IMR-90 (cell line): ENCODE results near the gene RFX2. TPM values are rescaled to one million over a fixed set of nuclear protein-coding genes. Genes with fewer than 3 reads are reported as not detected.

Experiments used
- ATAC-seq: fragments of 200-7000 bp; cut with Tn5 transposase; 2 replicates; pipeline ENCODE4 v1.9.1; 2020; ENCODE audit warnings: low read depth, mild to moderate bottlenecking, moderate library complexity
- BruUV-seq: library from RNA; stranded (reverse); fragments of 400-500 nt; replicated peaks from 2 replicates; lab custom pipeline; 2021; lab: Mats Ljungman, UMichigan
- CTCF ChIA-PET: fragments of 300-600 bp; formaldehyde crosslinking; extraction: SDS; loops from one replicate; lab custom pipeline; 2021; ENCODE audit warnings: antibody characterized with exemption; lab: Yijun Ruan, JAX
- POLR2A ChIA-PET: fragments of 300-600 bp; sonication (Branson Sonifier 250); formaldehyde crosslinking; loops from one replicate; lab custom pipeline; 2022; ENCODE audit warnings: antibody characterized with exemption; ENCODE audit not compliant: unreplicated experiment; lab: Charles Lee
- DNase-seq: peaks from one replicate; pipeline ENCODE4 v3.0.0; 2013
- H2AFZ ChIP-seq: replicated peaks from 2 replicates; pipeline ENCODE3; 2013; ENCODE audit warnings: low read length, mild to moderate bottlenecking; ENCODE audit not compliant: poor library complexity
- H2AK5ac ChIP-seq: 2 replicates; pipeline ENCODE4 v1.6.1; 2013; ENCODE audit warnings: low read depth, low read length, inconsistent platforms
- H2AK9ac ChIP-seq: replicated peaks from 2 replicates; pipeline ENCODE3; 2013; ENCODE audit warnings: mild to moderate bottlenecking, low read depth, low read length, moderate library complexity; ENCODE audit not compliant: poor library complexity
- H2BK120ac ChIP-seq: 2 replicates; pipeline ENCODE4 v1.6.1; 2013; ENCODE audit warnings: low read depth, low read length, inconsistent platforms
- H2BK15ac ChIP-seq: 3 replicates; pipeline ENCODE4 v1.6.1; 2013; ENCODE audit warnings: low read depth, low read length, inconsistent platforms
- H2BK20ac ChIP-seq: 2 replicates; pipeline ENCODE4 v1.6.1; 2013; ENCODE audit warnings: low read depth, mild to moderate bottlenecking, inconsistent platforms, low read length, moderate library complexity
- H2BK5ac ChIP-seq: 2 replicates; pipeline ENCODE4 v1.6.1; 2013; ENCODE audit warnings: mild to moderate bottlenecking, low read depth, low read length, inconsistent platforms; ENCODE audit not compliant: poor library complexity, severe bottlenecking
- H3K14ac ChIP-seq: replicated peaks from 2 replicates; pipeline ENCODE4 v1.6.1; 2013; ENCODE audit warnings: low read depth, low read length, inconsistent platforms
- H3K18ac ChIP-seq: 2 replicates; pipeline ENCODE4 v1.6.1; 2013; ENCODE audit warnings: low read depth, low read length, control low read depth
- H3K23ac ChIP-seq: 2 replicates; pipeline ENCODE4 v1.6.1; 2013; ENCODE audit warnings: low read depth, low read length, inconsistent platforms
- H3K27ac ChIP-seq: 2 replicates; pipeline ENCODE4 v1.5.1; 2013; ENCODE audit warnings: mild to moderate bottlenecking, control low read depth, low read length; ENCODE audit not compliant: insufficient read depth
- H3K27me3 ChIP-seq: 2 replicates; pipeline ENCODE4 v1.6.1; 2013; ENCODE audit warnings: low read length; ENCODE audit not compliant: control insufficient read depth, insufficient read depth
- H3K36me3 ChIP-seq: 2 replicates; pipeline ENCODE4 v1.6.1; 2013; ENCODE audit warnings: low read length, mixed read lengths; ENCODE audit not compliant: control insufficient read depth, insufficient read depth
- H3K4ac ChIP-seq: 2 replicates; pipeline ENCODE4 v1.6.1; 2013; ENCODE audit warnings: low read depth, low read length, inconsistent platforms
- H3K4me1 ChIP-seq: 2 replicates; pipeline ENCODE4 v1.6.1; 2013; ENCODE audit warnings: low read length, mixed read lengths; ENCODE audit not compliant: control insufficient read depth, insufficient read depth
- H3K4me2 ChIP-seq: 2 replicates; pipeline ENCODE4 v1.6.1; 2013; ENCODE audit warnings: low read depth, mild to moderate bottlenecking, control low read depth, low read length, moderate library complexity
- H3K4me3 ChIP-seq: 2 replicates; pipeline ENCODE4 v1.5.1; 2013; ENCODE audit warnings: low read depth, mild to moderate bottlenecking, control low read depth, low read length, moderate library complexity; ENCODE audit not compliant: insufficient read depth
- H3K56ac ChIP-seq: 2 replicates; pipeline ENCODE4 v1.6.1; 2013; ENCODE audit warnings: low read length, inconsistent platforms; ENCODE audit not compliant: insufficient read depth; ENCODE audit errors: extremely low read depth
- H3K79me1 ChIP-seq, 2 experiments: 2 replicates each; pipeline ENCODE4 v1.6.1; 2013; ENCODE audit warnings: low read length in 2 of 2, inconsistent platforms in 1 of 2, low read depth in 1 of 2
- H3K9ac ChIP-seq: 2 replicates; pipeline ENCODE4 v1.6.1; 2013; ENCODE audit warnings: low read depth, low read length, control low read depth
- H3K9me1 ChIP-seq: 2 replicates; pipeline ENCODE4 v1.6.1; 2013; ENCODE audit warnings: low read length, inconsistent platforms; ENCODE audit not compliant: insufficient read depth
- H3K9me3 ChIP-seq: 2 replicates; pipeline ENCODE4 v1.6.1; 2013; ENCODE audit warnings: low read length; ENCODE audit not compliant: control insufficient read depth, insufficient read depth
- H4K20me1 ChIP-seq: 2 replicates; pipeline ENCODE4 v1.6.1; 2013; ENCODE audit warnings: low read length, inconsistent platforms; ENCODE audit not compliant: insufficient read depth
- H4K5ac ChIP-seq: 2 replicates; pipeline ENCODE4 v1.6.1; 2013; ENCODE audit warnings: mild to moderate bottlenecking, low read depth, low read length, control low read depth
- H4K8ac ChIP-seq, 2 experiments: 2 replicates each; pipeline ENCODE4 v1.6.1; 2013; ENCODE audit warnings: low read depth in 2 of 2, low read length in 2 of 2, control low read depth in 1 of 2, inconsistent platforms in 1 of 2
- H4K91ac ChIP-seq: 2 replicates; pipeline ENCODE4 v1.6.1; 2013; ENCODE audit warnings: low read depth, low read length, inconsistent platforms; ENCODE audit not compliant: insufficient read depth
- BHLHE40 ChIP-seq: fragments of 150-350 bp; IDR thresholded peaks from 2 replicates; pipeline ENCODE4 v1.6.1; 2016; ENCODE audit warnings: mild to moderate bottlenecking, low read depth, low read length
- CEBPB ChIP-seq: IDR thresholded peaks from 2 replicates; pipeline ENCODE4 v1.6.1; 2012; ENCODE audit warnings: low read depth, low read length, improper control_type of control experiment
- CHD1 ChIP-seq: IDR thresholded peaks from 2 replicates; pipeline ENCODE4 v1.6.1; 2012; ENCODE audit warnings: low read depth, low read length, improper control_type of control experiment
- ELK1 ChIP-seq: fragments of 150-350 bp; IDR thresholded peaks from 2 replicates; pipeline ENCODE4 v1.6.1; 2016; ENCODE audit warnings: low read depth, mild to moderate bottlenecking, low read length, moderate library complexity, borderline replicate concordance
- FOS ChIP-seq: fragments of 150-350 bp; IDR thresholded peaks from 2 replicates; pipeline ENCODE4 v1.6.1; 2016; ENCODE audit warnings: low read depth, low read length
- MAFK ChIP-seq: IDR thresholded peaks from 2 replicates; pipeline ENCODE4 v1.6.1; 2012; ENCODE audit warnings: low read depth, low read length, improper control_type of control experiment
- MAZ ChIP-seq: IDR thresholded peaks from 2 replicates; pipeline ENCODE4 v1.6.1; 2012; ENCODE audit warnings: low read depth, mild to moderate bottlenecking, low read length, improper control_type of control experiment, moderate library complexity, borderline replicate concordance
- MXI1 ChIP-seq: IDR thresholded peaks from 2 replicates; pipeline ENCODE4 v1.6.1; 2012; ENCODE audit warnings: low read depth, mild to moderate bottlenecking, low read length, moderate library complexity, borderline replicate concordance
- NFE2L2 ChIP-seq: fragments of 150-350 bp; IDR thresholded peaks from 2 replicates; pipeline ENCODE4 v1.6.1; 2016; ENCODE audit warnings: low read depth, mild to moderate bottlenecking, low read length
- POLR2A ChIP-seq: IDR thresholded peaks from 2 replicates; pipeline ENCODE4 v1.6.1; 2012; ENCODE audit warnings: mild to moderate bottlenecking, low read depth, low read length
- RAD21 ChIP-seq: IDR thresholded peaks from 2 replicates; pipeline ENCODE4 v1.6.1; 2012; ENCODE audit warnings: low read length, improper control_type of control experiment
- RCOR1 ChIP-seq: IDR thresholded peaks from 2 replicates; pipeline ENCODE4 v1.6.1; 2012; ENCODE audit warnings: mild to moderate bottlenecking, low read length, improper control_type of control experiment; ENCODE audit not compliant: insufficient replicate concordance
- RFX5 ChIP-seq: IDR thresholded peaks from 2 replicates; pipeline ENCODE4 v1.8.0; 2012; ENCODE audit warnings: low read depth, mild to moderate bottlenecking, low read length, moderate library complexity
- SMC3 ChIP-seq: fragments of 150-350 bp; IDR thresholded peaks from 2 replicates; pipeline ENCODE4 v1.6.1; 2016; ENCODE audit warnings: low read depth, mild to moderate bottlenecking, antibody characterized with exemption, low read length, moderate library complexity
- USF2 ChIP-seq: fragments of 150-350 bp; IDR thresholded peaks from 2 replicates; pipeline ENCODE4 v1.6.1; 2017; ENCODE audit warnings: mild to moderate bottlenecking, antibody characterized with exemption, low read length, low read depth
- WGBS, 2 experiments: methylation state at CpG; one replicate each; pipeline versions ENCODE4 v1.1.5 to v1.1.7; 2013; ENCODE audit warnings: missing lambda C conversion rate in 2 of 2; ENCODE audit not compliant: insufficient read length in 1 of 2; ENCODE audit errors: extremely low coverage in 2 of 2; 5-methylcytosine and 5-hydroxymethylcytosine counted together
- dilution Hi-C: fragments of 300-500 bp; cut with HindIII; formaldehyde crosslinking; loops from one replicate; pipeline ENCODE4 v1.14.3; 2018; ENCODE audit warnings: low sequenced_read_pairs; ENCODE audit not compliant: unreplicated experiment
- in situ Hi-C: fragments of 300-500 bp; cut with MboI; formaldehyde crosslinking; loops from 3 replicates; pipeline ENCODE4 v1.14.3; 2019; ENCODE audit warnings: low sequenced_read_pairs, inconsistent platforms, mixed read lengths
- intact Hi-C: fragments of 100-400 bp; cut with micrococcal nuclease; formaldehyde crosslinking; loops from 2 replicates; pipeline ENCODE4 v1.10.0; 2022
- polyA plus RNA-seq, 3 experiments: library from polyadenylated mRNA; depleted of rRNA; stranded (reverse); fragments of >200 nt; gene quantifications; 2 replicates each; pipeline ENCODE4 v1.2.3, GENCODE V29; 2012; ENCODE audit warnings: low replicate concordance in 1 of 3
- total RNA-seq: library from RNA; depleted of rRNA; stranded (reverse); fragments of >200 nt; gene quantifications from 2 replicates; pipeline ENCODE4 v1.2.3, GENCODE V29; 2012
- TF ChIP-seq, protein P1 (sequence below): conservative IDR thresholded peaks from 2 replicates; pipeline ENCODE4 v1.5.1; 2012; ENCODE audit warnings: mild to moderate bottlenecking, low read depth, low read length, improper control_type of control experiment

Gene RFX2
- total and polyA plus RNA-seq, 2 of the 4 experiments (the other 2 are of a cell fraction), result 2.2 to 4.9 TPM

GRCh38 chr19:5972355-5972731 is 138.0 kb downstream of the RFX2 start:
- intact Hi-C loops (no loop called here), in situ Hi-C loops (no loop called here), dilution Hi-C loops (no loop called here)
- H2AK5ac ChIP-seq, result no peak overlapping the region
- H2AK9ac ChIP-seq, result no peak overlapping the region
- peaks cover 10 to 94% of the 10 kb centered on the region in 2 experiments for H3K79me1 ChIP-seq
- H3K4me2 ChIP-seq, result no peak overlapping the region
- peaks cover 26% of the 10 kb centered on the region for H3K4me1 ChIP-seq
- no peak overlapping the region for H4K91ac ChIP-seq
- no peak for ATAC-seq
- no peak for TF ChIP-seq RCOR1
- TF ChIP-seq CHD1, result no peak
- TF ChIP-seq MXI1, result no peak
- TF ChIP-seq NFE2L2, result no peak
- TF ChIP-seq MAFK, result no peak
- TF ChIP-seq SMC3, result no peak
- TF ChIP-seq ELK1, result no peak
- TF ChIP-seq POLR2A, result no peak
- TF ChIP-seq MAZ, result no peak
- TF ChIP-seq CEBPB, result no peak
- TF ChIP-seq, protein P1, sequence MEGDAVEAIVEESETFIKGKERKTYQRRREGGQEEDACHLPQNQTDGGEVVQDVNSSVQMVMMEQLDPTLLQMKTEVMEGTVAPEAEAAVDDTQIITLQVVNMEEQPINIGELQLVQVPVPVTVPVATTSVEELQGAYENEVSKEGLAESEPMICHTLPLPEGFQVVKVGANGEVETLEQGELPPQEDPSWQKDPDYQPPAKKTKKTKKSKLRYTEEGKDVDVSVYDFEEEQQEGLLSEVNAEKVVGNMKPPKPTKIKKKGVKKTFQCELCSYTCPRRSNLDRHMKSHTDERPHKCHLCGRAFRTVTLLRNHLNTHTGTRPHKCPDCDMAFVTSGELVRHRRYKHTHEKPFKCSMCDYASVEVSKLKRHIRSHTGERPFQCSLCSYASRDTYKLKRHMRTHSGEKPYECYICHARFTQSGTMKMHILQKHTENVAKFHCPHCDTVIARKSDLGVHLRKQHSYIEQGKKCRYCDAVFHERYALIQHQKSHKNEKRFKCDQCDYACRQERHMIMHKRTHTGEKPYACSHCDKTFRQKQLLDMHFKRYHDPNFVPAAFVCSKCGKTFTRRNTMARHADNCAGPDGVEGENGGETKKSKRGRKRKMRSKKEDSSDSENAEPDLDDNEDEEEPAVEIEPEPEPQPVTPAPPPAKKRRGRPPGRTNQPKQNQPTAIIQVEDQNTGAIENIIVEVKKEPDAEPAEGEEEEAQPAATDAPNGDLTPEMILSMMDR, result no peak
- TF ChIP-seq FOS, result no peak
- TF ChIP-seq RFX5, result no peak
- no peak for TF ChIP-seq BHLHE40
- no peak for TF ChIP-seq RAD21
- no peak for TF ChIP-seq USF2
- H2BK5ac ChIP-seq, result no peak overlapping the region
- no peak overlapping the region for H3K4ac ChIP-seq
- ChIA-PET CTCF (interaction anchor here (1.4 kb wide), 1 partner anchor 13 kb away, joined by 3 read pairs; no protein-coding TSS in a partner anchor), POLR2A (no interaction called here)
- no peak overlapping the region for H3K23ac ChIP-seq
- DNase-seq, result no peak
- H3K4me3 ChIP-seq, result no peak overlapping the region
- 80% methylated on average over 2 of the region's 9 CpGs; no CpG with 5 or more reads in 1 of the 2 experiments for WGBS, 2 experiments
- no peak overlapping the region for H3K56ac ChIP-seq
- no peak overlapping the region for H3K9ac ChIP-seq
- no peaks in the 10 kb centered on the region for H3K9me3 ChIP-seq
- no peak overlapping the region for H3K18ac ChIP-seq
- H2AFZ ChIP-seq, result no peak overlapping the region
- H4K8ac ChIP-seq, result no peak overlapping the region
- BruUV-seq, result no TSS peak
- no peak overlapping the region for H4K5ac ChIP-seq
- H3K27me3 ChIP-seq, result no peaks in the 10 kb centered on the region
- H2BK20ac ChIP-seq, result no peak overlapping the region
- no peak overlapping the region for H2BK120ac ChIP-seq
- peaks cover 22% of the 10 kb centered on the region for H3K36me3 ChIP-seq
- peaks cover 38% of the 10 kb centered on the region for H3K9me1 ChIP-seq
- H3K27ac ChIP-seq, result no peak overlapping the region
- no peak overlapping the region for H3K14ac ChIP-seq
- H4K20me1 ChIP-seq, result peaks cover 92% of the 10 kb centered on the region
- no peak overlapping the region for H2BK15ac ChIP-seq
